Measurements from ENCODE around the gene MND1.
"Not testable (repeated sequence)": the region's sequence is repeated elsewhere in the genome, so short reads cannot be mapped to it uniquely, and the experiment has no call there.

The MND1 gene

GRCh38 chr4:153407906-153408305 is 63.4 kb downstream of the MND1 start:
- no peak for DNase-seq

DNA sequence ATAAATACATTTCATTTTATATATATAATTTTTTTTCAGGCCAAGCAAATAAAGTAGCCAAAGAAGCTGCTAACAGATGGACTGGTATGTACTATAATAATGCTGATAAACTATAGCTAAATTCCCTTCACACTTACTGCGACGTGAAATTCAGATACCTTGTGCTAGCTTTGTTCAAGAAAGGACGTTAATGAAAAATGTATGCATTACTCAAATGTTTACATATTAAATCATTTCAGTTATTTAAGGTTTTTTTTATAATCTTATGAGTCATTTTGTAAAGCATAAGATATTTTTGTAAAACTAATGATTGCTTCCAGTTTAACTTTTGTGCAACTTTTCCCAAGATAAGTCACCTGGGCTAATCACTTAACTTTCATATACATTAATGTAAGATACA is 64.4 kb downstream of the MND1 start:
- DNase-seq = no peak

DNA sequence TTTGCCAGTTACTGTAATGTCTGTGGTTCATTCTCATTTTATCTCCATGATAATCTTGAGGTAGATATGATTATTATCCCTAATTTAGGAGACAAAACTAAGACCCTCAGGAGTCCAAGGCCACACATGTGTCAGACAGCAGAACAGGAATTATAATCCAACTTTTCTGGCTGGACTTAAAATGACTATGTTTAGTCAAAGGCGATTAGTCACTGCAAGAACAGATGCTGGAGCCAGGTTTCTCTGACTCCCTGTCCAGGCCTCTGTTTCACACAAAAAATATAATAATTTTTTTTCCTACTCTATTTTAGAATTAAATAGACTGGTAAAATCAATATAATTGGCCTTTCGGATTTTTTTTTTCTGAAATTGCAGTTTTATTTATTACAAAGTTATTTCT is 64.9 kb downstream of the MND1 start:
- peak; percentile 16 for DNase-seq

DNA sequence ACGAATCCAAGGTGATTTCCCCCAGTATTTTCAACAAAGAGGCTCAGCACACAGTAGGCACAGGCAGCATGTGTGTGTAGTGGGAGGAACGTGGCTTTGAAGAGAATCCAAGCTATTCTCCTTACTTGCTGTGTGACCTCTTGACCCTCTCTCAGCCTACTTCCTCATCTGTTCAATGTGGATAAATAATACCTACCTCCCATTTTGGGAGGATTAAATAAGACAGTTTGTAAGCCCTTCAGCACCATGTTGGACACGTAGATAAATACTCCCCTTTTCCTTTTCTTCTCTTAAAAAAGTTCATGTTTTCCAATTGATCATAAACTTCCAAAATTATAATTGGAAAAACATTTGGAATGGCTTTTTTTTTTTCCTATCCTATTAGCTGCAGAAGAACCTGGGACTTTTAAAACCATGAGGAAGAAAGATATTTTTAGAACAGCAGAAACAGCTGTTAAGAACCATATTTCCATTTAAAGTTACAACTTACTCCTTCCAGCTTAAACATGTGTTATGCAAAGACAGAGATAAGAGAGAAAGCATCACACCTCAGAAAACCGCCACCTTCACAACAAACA is 65.5 kb downstream of the MND1 start:
- DNase-seq = peak; percentile 32

- DNase-seq = no peak
Observed at GRCh38 chr4:153413842-153414241, 69.4 kb downstream of the MND1 start.

- DNase-seq = not testable (repeated sequence)
Observed at GRCh38 chr4:153416456-153416855, 72.0 kb downstream of the MND1 start.

GRCh38 chr4:153418121-153418520 is 73.6 kb downstream of the MND1 start:
- no peak for DNase-seq

DNA sequence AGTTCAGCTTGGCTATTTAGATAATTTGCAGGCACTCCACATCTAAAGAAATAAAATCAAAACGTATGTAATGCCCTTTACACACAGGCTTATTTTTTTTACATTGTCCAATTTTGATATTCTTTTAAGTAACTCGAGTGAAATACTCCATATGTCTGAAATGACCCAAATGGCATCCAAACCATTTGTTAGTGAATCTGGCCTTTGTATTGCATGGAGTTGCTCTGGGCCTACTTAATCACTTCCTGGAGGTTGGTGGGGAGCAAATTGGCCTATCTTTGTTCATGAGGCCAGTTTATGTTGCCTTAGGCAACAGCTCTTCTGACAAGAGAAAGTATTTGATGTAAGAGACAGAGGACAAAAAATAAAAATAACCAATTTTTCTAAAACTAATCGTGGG is 74.1 kb downstream of the MND1 start:
- DNase-seq = no peak

GRCh38 chr4:153419029-153419428 is 74.5 kb downstream of the MND1 start:
- no peak for DNase-seq

DNA sequence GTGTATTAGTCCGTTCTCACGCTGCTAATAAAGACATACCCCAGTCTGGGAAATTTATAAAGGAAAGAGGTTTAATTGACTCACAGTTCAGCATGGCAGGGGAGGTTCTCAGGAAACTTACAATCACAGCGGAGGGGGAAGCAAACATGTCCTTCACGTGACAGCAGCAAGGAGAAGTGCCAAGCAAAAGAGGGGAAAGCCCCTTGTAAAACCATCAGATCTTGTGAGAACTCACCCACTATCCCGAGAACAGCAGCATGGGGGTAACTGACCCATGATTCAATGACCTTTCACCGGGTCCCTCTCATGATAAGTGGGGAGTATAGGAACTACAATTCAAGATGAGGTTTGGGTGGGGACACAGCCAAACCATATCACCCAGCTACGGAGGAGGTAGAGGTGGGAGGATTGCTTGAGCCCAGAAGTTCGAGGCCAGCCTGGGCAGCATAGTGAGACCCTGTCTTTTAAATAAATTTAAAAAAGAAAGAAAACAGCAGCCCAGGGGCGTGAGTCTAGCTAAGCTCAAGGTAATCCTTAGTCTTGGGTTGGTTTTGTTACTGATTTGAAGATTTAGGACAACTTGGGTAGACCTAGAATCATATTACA is 75.3 kb downstream of the MND1 start:
- DNase-seq = no peak

DNA sequence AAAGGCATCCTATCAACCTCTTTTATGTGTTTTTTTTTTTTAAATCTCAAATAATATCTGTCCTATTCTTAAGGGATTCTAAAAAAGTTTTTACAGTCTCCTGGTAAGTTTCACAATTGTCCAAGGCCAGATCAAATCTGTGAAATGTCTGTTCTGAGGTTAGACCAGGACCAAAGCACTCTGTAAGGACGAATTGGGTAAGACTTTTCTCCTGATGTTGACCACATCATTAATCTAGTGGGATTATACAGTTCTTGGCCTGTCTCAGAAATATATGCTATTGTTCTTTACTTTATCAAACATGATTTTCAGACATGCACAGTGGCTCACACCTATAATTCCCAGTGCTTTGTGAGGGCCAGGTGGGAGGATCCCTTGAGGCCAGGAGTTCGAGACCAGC is 75.9 kb downstream of the MND1 start:
- no peak for DNase-seq

GRCh38 chr4:153421941-153422340 is 77.5 kb downstream of the MND1 start:
- no peak for DNase-seq

DNA sequence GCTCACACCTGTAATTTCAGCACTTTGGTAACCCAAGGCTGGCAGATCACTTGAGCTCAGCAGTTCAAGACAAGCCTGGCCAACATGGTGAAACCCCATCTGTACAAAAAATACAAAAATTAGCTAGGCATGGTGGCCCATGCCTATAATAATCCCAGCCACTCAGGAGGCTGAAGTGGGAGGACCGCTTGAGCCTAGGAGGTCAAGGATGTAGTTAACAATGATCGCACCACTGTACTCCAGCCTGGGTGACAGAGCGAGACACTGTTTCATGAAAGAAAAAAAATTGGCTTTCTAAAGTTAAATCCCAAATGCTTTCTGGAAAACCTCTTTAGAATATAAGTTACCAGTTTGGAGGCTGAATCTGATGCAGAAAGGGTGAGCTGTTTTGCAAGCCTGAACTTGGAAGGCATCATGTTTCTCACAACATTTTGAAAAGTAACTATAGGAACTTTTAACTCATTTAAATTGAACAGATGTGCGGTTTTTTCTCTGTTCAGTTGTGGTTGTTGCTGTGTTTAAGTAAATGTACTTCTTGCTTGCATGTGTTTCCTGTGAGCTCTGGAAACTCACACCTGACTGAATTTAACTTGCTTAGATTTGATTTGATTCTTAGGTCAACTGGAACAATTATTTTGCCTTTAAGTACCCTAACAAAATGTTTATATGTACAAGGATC is 81.9 kb downstream of the MND1 start:
- DNase-seq = no peak

- no peak for DNase-seq
Observed at GRCh38 chr4:153427363-153428071, 83.0 kb downstream of the MND1 start.

DNA sequence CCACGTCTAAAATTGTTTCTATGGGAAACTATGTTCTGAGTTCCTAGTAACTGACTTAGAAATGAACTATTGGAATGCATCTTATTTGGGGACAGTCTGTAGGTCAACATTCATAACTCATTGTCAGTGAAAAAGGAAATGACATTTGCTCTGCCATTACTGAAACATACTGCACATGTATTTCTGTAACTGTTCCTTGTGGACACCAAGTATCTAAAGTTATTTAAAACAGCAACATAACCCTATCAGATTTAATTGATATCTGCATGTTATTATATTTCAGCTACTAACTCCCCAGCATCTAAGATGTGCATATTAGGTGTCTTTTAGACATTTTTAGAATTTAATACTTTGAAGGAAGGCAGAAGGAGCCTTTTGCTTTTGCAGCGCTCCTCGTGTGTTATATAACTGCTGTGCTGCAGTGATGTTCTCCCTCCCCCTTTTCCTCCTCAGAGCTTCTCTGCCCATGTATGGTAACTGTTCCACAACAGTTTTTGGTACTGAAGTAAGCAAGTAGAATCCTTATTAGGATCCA is 84.5 kb downstream of the MND1 start:
- no peak for DNase-seq

GRCh38 chr4:153432965-153433753 is 88.7 kb downstream of the MND1 start:
- peak; percentile 94 for DNase-seq

DNA sequence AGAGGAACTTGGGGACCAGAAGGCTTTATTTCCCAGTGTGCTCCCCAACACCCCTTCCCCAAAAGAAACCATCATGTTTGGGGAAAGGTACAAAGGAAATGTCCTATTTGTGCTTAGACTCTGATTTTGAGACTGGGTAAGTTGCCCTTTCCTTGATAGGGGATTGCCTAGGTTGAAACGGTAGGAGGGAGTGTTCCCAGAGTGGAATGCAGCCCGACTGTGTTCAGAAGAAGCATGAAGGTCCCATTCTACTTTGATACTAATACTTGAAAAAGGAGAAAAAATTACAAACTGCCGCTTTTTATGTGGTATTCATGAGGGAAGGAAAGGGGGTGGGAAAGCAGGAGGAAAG is 89.2 kb downstream of the MND1 start:
- peak; percentile 16 for DNase-seq

DNA sequence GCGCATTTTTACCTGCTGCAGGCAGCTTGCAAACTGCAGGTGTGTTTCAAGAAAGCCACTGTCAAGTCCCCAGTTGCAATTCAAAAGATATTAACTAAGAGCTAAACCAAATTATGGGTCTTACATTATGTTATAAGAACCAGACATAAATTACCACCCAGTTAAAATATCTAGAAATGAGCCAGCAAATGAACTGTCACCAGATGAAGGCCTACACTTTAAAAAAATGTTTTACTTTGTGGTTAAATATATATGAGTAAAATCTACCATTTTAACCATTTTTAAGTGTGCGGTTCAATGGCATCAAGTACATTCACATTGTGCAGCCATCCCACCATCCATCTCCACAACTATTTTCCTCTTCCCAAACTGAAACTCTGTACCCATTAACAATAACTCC is 89.7 kb downstream of the MND1 start:
- no peak for DNase-seq

DNA sequence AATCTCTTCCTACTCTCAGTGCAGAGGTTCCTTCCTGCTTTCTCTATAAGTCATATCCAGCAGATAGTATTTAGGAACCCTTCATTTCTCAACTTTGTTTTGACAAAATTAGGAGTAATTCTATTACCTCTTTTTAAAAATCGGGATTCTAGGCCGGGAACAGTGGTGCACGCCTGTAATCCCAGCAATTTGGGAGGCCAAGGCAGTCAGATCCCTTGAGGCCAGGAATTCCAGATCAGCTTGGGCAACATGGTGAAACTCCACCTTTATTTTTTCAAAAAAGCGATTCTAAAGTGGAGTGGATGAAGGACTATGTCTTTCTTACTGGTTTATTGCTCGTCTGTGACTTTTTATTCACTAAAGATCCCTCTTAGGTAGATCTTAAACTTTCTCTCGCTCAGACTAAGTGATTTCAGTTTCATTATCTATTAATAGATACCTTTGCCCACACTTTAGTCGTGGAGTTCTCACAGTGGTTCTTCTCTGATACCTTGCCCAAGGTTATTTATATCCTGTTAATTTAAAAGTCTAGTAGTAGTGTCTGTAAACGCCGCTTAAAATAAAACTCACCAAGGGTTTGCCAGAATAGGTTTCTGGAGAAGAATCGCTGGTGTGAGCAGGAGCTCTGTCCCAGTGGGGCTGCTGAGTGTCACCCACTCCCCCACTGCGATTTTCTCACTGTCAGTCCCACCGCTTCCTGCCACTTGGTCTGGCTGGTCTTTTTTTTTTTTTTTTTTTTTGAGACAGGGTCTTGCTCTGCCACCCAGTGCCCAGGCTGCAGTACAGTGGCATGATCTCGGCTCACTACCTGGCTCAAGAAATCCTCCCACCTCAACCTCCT is 94.6 kb downstream of the MND1 start:
- DNase-seq = no peak

DNA sequence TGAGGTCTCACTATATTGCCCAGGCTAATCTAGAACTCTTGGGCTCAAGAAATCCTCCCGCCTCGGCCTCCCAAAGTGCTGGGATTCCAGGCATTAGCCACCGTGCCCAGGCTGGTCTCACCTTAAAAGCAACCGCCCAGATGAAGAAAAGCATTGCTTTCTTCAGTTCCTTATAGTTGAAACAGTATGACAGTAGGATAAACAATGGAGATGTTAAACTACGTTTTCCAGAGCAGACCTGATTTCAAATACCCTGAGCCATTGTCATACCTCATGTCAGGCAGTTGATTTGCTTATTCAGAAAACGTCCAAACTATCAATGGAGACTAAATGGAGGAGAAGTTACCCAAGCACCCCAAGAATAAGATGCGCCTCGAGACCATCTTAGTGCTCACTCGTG is 95.3 kb downstream of the MND1 start:
- no peak for DNase-seq

- DNase-seq = no peak
Observed at GRCh38 chr4:153440475-153440874, 96.0 kb downstream of the MND1 start.
